ENCODE results near the gene CCDC92B.
"Not testable (repeated sequence)": the region's sequence is repeated elsewhere in the genome, so short reads cannot be mapped to it uniquely, and the experiment has no call there.

CCDC92B gene

GRCh38 chr17:2701996-2702741 is 47.3 kb downstream of the CCDC92B start:
- DNase-seq: no peak

GRCh38 chr17:2701161-2701995 is 48.1 kb downstream of the CCDC92B start:
- DNase-seq: no peak

DNA sequence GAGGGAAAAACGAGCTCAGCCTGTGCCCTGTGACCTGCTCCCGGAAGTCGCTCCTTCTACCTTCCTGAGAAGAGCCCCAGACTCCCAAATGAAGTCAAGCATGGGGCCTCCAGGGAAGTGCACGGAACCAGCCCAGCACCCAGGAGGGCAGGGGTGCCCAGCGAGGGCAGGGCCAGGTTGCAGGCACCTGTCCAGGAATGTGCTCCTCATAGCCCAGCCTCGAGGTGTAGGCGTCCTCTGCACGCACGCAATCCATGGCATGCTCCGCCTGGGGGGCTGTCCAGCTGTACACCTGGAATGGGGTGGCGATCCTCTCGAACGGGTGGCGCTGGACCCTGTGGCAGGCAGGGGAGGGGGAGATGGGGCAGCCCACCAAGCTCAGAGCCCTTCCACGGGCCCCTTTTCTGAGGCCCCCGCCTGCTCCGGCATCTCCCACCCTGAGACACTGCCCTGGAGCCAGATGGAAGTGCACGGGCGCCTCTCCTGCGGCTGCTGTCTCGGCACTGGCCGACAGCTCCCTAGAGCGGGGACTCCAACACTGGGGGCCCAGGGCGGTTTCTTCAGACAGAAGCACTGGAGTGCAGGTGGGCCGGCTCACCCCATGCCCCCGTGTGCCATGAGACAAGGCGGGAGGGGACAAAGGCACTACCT is 48.8 kb downstream of the CCDC92B start:
- DNase-seq: no peak

GRCh38 chr17:2700030-2700490 is 49.4 kb downstream of the CCDC92B start:
- DNase-seq: no peak

DNA sequence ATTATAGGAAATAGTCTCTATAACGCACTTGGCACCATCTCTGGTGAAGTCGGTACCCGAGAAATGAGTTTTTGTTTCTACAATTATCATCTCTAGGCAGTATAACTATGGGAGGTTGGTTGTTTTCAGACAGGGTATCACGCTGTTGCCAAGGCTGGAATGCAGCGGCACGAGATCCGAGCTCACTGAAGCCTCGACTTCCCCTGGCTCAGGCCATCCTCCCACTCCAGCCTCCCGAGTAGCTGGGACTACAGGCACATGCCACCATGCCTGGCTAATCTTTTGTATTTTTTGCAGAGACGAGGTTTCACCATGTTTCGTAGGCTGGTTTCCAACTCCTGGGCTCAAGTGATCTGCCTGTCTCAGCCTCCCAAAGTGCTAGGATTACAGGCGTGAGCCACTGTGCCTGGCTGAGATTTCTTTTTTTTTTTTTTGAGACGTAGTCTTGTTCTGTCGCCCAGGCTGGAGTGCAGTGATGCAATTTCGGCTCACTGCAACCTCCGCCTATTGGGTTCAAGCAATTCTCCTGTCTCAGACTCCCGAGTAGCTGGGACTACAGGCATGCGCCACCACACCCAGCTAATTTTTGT is 50.1 kb downstream of the CCDC92B start:
- DNase-seq: not testable (repeated sequence)

DNA sequence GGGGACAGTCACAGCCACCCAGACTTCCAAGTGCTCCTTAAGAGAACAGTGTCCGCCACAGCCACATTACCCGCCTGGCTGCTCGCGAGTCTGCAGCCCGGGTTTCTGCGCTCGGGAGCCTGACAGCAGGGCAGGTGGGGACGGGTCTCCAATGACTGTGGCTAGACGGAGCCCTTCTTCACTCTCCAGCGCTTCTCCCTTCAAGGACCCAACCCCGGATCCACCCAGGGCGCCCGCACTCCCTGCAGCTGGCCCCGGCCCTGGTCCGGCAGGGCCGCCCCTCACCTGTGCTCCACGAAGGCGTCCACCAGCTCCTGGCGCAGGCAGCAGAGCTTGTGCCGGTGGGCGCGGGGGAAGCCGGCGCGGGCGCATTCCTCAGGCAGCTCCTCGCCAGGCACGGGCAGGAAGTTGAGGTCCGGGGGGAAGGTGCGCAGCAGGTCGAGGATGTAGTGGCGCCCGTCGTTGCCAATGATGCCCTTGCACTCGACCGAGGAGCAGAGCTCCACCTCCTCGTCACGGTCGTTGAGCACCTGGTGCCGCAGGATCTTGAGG is 51.8 kb downstream of the CCDC92B start:
- DNase-seq: no peak

DNA sequence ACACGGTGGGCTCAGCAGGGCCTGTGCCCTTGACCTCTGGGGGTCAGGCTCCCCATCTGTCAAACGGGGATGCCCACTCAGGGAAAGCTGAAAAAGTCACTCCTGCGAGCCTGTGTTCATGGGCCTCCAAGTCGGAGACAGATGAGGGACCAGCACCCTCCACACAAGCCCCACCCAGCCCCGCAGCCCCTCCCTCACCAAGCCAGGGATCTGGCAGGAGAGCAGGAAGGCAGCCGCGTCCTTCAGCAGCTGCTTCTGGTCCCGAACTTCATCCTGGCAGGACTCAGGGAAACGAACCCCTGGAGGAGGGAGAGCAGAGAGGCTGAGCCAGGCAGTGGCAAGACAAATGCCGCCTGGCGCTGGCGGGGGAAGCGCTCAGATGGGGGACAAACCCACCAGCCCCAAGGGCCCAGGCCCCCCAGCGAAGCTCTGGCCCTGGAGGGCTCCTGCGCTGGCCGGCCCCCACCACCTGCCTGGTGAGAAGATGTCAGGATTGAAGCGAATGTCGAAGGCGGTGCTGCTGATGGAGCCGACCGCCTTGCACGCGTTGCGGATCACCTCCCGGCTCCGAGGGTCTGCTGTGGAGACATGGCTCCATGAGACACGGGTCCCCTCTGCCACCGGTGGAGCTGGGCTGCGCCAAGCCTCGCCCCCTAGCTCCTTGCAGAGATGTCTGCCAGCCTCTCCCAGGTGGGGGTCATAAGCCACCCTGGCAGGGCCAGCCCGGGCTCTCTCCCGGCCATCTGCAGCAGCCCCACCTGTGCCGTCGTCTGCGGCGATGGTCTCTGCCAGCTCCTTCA is 53.3 kb downstream of the CCDC92B start:
- DNase-seq: no peak

GRCh38 chr17:2695243-2695960 is 54.0 kb downstream of the CCDC92B start:
- DNase-seq: no peak

DNA sequence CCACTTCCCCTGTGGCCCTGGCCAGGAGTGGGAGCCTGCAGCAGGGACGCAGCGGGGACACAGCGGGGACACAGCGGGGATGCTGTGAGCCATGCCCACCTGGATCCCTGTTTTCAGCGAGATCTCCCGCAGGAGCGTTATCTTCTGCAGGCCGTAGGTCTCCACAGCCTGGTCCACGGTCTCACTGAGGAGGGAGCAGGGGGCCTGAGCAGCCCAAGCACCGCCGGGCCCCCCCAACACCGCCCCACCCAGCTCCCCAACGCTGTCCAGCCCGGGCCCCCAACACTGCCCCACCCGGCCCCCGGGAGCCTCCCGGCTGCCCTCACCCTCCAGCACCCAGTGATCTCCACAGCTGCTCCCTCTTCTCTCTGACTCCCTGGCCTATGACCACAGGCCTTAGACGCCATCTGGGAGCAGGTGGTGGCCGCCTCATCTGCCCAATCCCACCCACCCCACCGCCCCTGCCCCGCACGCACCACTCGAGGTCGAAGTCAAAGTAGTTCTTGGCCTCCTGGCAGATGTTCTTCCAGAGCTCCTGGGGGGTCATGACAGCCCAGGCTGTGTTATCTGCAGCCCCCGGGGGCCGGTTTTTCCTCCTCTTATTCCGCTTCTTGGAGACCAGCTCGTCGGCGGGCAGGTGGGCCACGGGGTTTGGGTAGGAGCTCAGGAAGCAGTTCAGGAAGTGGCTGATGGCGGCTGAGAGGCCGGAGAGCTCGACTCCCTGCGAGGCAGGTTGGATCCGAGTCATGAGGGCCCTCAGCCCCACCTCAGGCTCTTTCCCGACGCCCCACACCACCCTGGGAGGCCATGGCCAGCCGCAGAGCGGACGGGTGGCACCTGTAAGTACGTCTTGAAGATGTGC is 54.8 kb downstream of the CCDC92B start:
- no peak for DNase-seq

DNA sequence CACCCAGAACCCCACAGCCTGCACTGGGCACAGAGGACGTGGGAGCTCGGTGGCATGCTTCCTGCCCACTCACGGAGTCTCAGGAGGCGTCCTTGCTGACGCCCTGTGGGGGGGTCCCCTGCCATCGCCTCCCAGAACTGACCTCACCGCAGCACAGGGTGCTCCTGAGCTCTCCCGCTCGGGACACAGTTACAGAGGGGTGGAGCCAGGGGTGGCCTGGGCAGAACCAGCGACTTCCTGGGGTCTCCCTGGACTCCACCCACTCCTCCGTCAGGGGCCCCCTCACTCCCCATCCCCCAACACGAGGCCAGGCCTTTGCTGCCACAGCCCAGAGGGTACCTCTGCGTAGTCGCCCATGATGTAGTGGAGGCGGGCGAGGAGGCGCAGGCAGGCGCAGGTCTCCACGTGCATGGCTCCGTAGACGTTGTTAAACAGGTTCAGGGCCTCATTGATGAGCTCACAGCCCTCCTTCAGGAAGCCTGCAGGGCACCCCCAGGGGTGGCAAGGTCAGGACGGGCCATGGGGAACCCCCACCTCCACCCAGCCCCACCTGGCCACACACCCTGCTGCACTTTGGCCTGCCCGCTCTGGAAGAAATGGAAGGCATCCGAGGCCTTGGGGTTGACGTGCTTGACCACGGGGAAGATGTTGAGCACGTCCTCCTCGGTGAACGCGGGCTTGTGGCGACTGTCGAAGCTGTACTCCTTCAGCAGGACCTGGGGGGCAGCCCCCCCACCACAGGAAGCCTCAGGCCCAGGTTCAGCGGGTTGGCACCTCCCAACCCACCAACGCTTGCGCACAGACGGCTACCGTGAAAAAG is 55.7 kb downstream of the CCDC92B start:
- DNase-seq: no peak

DNA sequence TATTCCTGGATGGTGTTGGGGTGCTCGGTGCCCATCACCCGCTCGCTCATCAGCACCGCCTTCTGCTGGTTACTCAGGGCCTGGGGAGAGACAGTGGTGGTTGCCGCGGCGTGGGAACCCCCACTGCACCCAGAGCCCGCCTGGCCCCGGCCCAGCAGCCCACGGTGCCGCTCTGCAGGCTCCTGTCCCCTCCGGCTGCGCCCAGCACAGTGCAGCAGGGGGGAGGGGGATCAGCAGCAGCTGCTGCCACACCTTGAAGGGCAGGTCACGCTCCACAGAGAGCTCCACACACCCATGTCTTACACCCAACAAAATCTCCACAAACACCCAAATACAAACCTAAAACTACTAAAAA is 56.7 kb downstream of the CCDC92B start:
- no peak for DNase-seq

- no peak for DNase-seq
These were observed 57.3 kb downstream of the CCDC92B start for GRCh38 chr17:2691965-2692780.

GRCh38 chr17:2691069-2691871 is 58.2 kb downstream of the CCDC92B start:
- no peak for DNase-seq

DNA sequence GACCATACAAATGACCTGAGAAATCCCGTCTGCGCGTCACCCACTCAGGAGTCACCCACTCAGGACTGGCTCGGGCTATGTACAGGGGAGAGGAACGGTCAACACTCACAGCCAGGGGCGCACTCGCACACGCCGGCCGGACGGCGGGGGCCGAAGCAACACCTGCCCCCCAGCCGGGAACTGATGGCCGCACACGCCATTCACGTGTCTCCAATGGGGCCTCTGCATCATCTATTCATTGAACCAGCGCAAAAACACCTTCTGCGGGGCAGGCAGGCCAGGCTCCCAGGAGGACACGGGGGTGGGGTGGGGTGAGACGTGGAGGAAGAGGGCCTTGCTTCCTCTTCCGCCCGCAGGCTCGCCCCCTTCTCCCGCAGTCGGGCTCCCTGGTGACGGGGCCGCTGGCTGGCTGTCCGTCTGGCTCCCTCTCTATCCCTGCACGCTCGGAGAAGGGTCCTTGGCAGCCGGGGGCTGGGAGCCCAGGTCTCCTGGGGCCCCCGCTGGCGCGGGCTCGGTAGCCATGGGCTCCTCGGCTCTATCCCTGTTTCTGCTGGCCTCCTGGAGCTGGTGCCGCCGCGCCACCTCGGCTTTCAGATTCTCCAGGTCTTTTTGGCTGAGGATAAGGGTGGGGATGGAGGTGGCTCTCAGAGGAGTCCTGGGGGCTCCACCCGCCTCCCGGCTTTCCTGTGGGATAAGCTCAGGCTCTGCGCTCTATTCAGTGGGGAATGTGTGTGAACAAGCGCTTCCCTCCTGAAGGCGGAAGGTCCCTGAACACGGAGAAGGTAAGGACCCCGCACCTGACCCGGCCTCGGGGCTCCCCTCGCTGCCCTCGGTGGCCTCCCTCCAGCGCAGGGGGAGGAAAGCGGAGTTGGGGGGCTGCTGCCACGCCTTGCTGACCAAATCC is 59.0 kb downstream of the CCDC92B start:
- no peak for DNase-seq

- DNase-seq: no peak
These were observed 59.9 kb downstream of the CCDC92B start for GRCh38 chr17:2689411-2690164.

All from NCI-H2171 (cell line).